NCI-H446 (cell line): ENCODE measurements around the gene B4GALT1.
A peak's percentile ranks its signal among the peaks of the same experiment; 100 is the strongest.
"Not testable (repeated sequence)": the region's sequence is repeated elsewhere in the genome, so short reads cannot be mapped to it uniquely, and the experiment has no call there.

Experiments
- DNase-seq, 2 experiments: peaks; one replicate each; lab custom pipeline; 2025; lab: John Stamatoyannopoulos, UW

B4GALT1 gene

GRCh38 chr9:33185406-33185805 is 18.3 kb upstream of the B4GALT1 start:
- no peak for DNase-seq

- no peak for DNase-seq
Observed at GRCh38 chr9:33184963-33185362, 17.8 kb upstream of the B4GALT1 start.

- no peak for DNase-seq
Observed at GRCh38 chr9:33182519-33182918, 15.4 kb upstream of the B4GALT1 start.

- no peak for DNase-seq
Observed at GRCh38 chr9:33180526-33181184, 13.5 kb upstream of the B4GALT1 start.

GRCh38 chr9:33178972-33179697 is 12.0 kb upstream of the B4GALT1 start:
- no peak for DNase-seq

GRCh38 chr9:33177639-33178038 is 10.5 kb upstream of the B4GALT1 start:
- no peak for DNase-seq

- no peak for DNase-seq
Observed at GRCh38 chr9:33177086-33177485, 9.9 kb upstream of the B4GALT1 start.

GRCh38 chr9:33175649-33176325 is 8.7 kb upstream of the B4GALT1 start:
- DNase-seq = no peak

- DNase-seq = no peak
Observed at GRCh38 chr9:33172256-33173238, 5.4 kb upstream of the B4GALT1 start.

GRCh38 chr9:33170464-33171415 is 3.6 kb upstream of the B4GALT1 start:
- DNase-seq = peak; percentile 40 to 72

GRCh38 chr9:33168941-33169544 is 1.9 kb upstream of the B4GALT1 start:
- DNase-seq = no peak

GRCh38 chr9:33167972-33168461 is 881 bp upstream of the B4GALT1 start:
- DNase-seq = no peak

GRCh38 chr9:33166231-33167083 is 679 bp downstream of the B4GALT1 start:
- peak in 1 of 2 experiments; percentile 46 for DNase-seq

- no peak for DNase-seq
Observed at GRCh38 chr9:33165263-33166151, 1.6 kb downstream of the B4GALT1 start.

GRCh38 chr9:33164921-33165262 is 2.2 kb downstream of the B4GALT1 start:
- not testable (repeated sequence) for DNase-seq

GRCh38 chr9:33164138-33164809 is 2.9 kb downstream of the B4GALT1 start:
- DNase-seq = no peak

- no peak for DNase-seq
Observed at GRCh38 chr9:33163433-33164137, 3.6 kb downstream of the B4GALT1 start.
